Measurements from ENCODE around the gene TBC1D24.

DNA sequence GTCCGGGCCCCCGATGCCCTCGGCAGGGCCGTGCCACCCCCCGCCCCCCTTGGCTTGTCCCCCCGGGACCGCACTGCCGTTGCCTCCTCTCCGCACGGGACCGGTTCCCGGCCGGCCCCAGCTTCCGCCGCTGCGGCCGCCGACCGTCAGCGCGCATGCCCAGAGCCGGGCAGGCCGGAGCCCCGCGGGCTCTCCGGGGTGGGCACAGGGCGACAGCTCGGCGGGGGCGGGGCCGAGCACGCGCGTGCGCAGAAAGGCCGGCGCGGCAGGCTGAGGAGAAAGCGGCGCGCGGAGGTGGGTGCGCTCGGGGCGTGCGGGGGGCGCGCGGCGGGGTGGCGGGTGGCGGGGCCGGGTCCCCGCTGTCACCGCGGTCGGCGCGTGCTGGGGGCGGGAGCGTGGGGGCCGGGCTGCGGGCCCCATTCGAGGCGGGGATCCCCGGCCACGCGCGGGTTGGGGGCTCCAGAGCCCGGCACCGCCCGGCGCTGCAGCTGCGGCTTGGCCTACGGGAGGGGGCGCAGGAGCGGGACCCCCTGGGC, at the start of gene TBC1D24:
- TF ChIP-seq TAF1 (IDR thresholded peaks at IDR 0.05; ENCODE audit: low read depth, low read length) (no peak), POLR2AphosphoS5 (IDR thresholded peaks at IDR 0.05; ENCODE audit: low read depth, low read length) (no peak), POLR2A (IDR thresholded peaks at IDR 0.05; ENCODE audit: low read depth, low read length) (no peak), SPI1 (IDR thresholded peaks at IDR 0.05; ENCODE audit: low read depth, low read length) (no peak)

All from GM12891 (cell line).